ENCODE results near the gene COL25A1. TPM values are rescaled to one million over a fixed set of nuclear protein-coding genes. Genes with fewer than 3 reads are reported as not detected.

COL25A1 gene
- total RNA-seq, 1 donor from 2014 or later = 10.4 TPM

DNA sequence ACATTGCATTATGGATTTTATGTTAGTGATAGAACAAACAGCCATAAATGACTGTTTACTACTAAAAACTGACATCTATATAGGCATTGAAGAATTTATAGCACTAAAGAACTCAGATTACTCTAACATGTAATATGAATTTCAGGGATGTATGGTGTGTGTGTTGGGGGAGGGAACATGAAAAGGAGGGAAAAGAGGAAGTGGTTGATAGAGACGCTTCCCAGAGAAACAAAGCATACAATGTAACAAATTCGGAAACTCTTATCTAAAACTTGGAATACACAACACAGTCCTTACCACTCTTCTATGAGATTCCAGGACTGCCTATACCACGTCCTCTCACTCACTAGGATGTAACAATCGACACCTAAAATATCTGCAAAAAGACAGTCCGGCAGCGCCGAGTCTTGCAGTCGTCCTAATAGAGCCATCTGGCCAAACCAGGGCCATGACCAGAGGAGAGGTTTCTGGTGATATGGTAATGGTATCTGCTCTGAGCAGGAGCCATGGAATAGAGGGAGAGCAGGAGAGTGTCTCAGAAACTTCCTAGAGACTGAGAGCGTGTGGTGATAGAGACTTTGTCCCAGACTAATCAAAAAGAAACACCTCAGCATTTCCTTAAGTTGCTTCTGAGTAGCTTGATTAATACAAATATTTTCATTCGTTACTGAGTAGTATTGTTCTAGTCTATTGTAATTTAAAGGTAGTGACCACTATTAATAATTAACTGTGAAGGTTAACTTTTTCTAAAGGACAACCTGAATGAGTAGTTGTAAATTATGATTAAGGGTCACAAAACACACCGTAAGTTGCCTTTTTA lies 287.7 kb downstream of the COL25A1 start:
- H3K4me1 ChIP-seq (ENCODE audit: insufficient read depth, low read length) = no peaks in the 10 kb centered on the region
- Mint-ChIP-seq H3K27ac (ENCODE audit: unreplicated experiment) (no peak overlapping the region), H3K9me3 (ENCODE audit: unreplicated experiment) (peaks cover 4% of the 10 kb centered on the region), H3K36me3 (ENCODE audit: low read depth, unreplicated experiment) (no peaks in the 10 kb centered on the region), H3K4me1 (ENCODE audit: low read depth, unreplicated experiment) (peaks cover 20% of the 10 kb centered on the region), H3K27me3 (ENCODE audit: low read depth, unreplicated experiment) (no peaks in the 10 kb centered on the region), H3K4me3 (ENCODE audit: unreplicated experiment) (no peak overlapping the region)
- H3K9ac ChIP-seq (ENCODE audit: low read length) = no peak overlapping the region
- H2AFZ ChIP-seq (ENCODE audit: low read depth, low read length) = no peak overlapping the region
- no peak overlapping the region for H3K4me2 ChIP-seq (ENCODE audit: low read length)
- no peaks in the 10 kb centered on the region for H3K27me3 ChIP-seq (ENCODE audit: insufficient read depth, low read length)
- no peak for DNase-seq (ENCODE audit: low read depth)
- no peaks in the 10 kb centered on the region for H3K9me3 ChIP-seq (ENCODE audit: insufficient read depth, low read depth, low read length)
- H3K36me3 ChIP-seq (ENCODE audit: insufficient read depth, low read length) = no peaks in the 10 kb centered on the region
- H4K20me1 ChIP-seq (ENCODE audit: insufficient read depth, low read length) = no peaks in the 10 kb centered on the region
- no peaks in the 10 kb centered on the region for H3K79me2 ChIP-seq (ENCODE audit: insufficient read depth, low read length)
- no peak overlapping the region for H3K4me3 ChIP-seq (ENCODE audit: insufficient read depth, low read depth, low read length)
- no peak overlapping the region for H3K27ac ChIP-seq (ENCODE audit: low read depth, low read length)
- TF ChIP-seq, protein P1, sequence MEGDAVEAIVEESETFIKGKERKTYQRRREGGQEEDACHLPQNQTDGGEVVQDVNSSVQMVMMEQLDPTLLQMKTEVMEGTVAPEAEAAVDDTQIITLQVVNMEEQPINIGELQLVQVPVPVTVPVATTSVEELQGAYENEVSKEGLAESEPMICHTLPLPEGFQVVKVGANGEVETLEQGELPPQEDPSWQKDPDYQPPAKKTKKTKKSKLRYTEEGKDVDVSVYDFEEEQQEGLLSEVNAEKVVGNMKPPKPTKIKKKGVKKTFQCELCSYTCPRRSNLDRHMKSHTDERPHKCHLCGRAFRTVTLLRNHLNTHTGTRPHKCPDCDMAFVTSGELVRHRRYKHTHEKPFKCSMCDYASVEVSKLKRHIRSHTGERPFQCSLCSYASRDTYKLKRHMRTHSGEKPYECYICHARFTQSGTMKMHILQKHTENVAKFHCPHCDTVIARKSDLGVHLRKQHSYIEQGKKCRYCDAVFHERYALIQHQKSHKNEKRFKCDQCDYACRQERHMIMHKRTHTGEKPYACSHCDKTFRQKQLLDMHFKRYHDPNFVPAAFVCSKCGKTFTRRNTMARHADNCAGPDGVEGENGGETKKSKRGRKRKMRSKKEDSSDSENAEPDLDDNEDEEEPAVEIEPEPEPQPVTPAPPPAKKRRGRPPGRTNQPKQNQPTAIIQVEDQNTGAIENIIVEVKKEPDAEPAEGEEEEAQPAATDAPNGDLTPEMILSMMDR (IDR thresholded peaks at IDR 0.05; ENCODE audit: insufficient read depth, low read depth, low read length) = no peak
- no peak for TF ChIP-seq EZH2 (IDR thresholded peaks at IDR 0.05; ENCODE audit: insufficient read depth, low read length)
- FAIRE-seq = no peak

GRCh38 chr4:109012286-109012880 lies 290.1 kb downstream of the COL25A1 start:
- Histone ChIP-seq H3K27me3 (ENCODE audit: insufficient read depth, low read length) (no peaks in the 10 kb centered on the region), H3K79me2 (ENCODE audit: insufficient read depth, low read length) (no peaks in the 10 kb centered on the region), H3K9ac (ENCODE audit: low read length) (no peak overlapping the region), H2AFZ (ENCODE audit: low read depth, low read length) (no peak overlapping the region), H3K4me1 (ENCODE audit: insufficient read depth, low read length) (no peaks in the 10 kb centered on the region), H3K4me2 (ENCODE audit: low read length) (no peak overlapping the region), H3K4me3 (ENCODE audit: insufficient read depth, low read depth, low read length) (no peak overlapping the region), H4K20me1 (ENCODE audit: insufficient read depth, low read length) (no peaks in the 10 kb centered on the region), H3K27ac (ENCODE audit: low read depth, low read length) (no peak overlapping the region), H3K36me3 (ENCODE audit: insufficient read depth, low read length) (no peaks in the 10 kb centered on the region), H3K9me3 (ENCODE audit: insufficient read depth, low read depth, low read length) (no peaks in the 10 kb centered on the region)
- FAIRE-seq (no peak), DNase-seq (ENCODE audit: low read depth) (no peak)
- H3K4me3 Mint-ChIP-seq (ENCODE audit: unreplicated experiment) = no peak overlapping the region
- peaks cover 4% of the 10 kb centered on the region for H3K9me3 Mint-ChIP-seq (ENCODE audit: unreplicated experiment)
- peaks cover 22% of the 10 kb centered on the region for H3K4me1 Mint-ChIP-seq (ENCODE audit: low read depth, unreplicated experiment)
- H3K27me3 Mint-ChIP-seq (ENCODE audit: low read depth, unreplicated experiment) = no peaks in the 10 kb centered on the region
- H3K27ac Mint-ChIP-seq (ENCODE audit: unreplicated experiment) = no peak overlapping the region
- no peak for TF ChIP-seq EZH2 (IDR thresholded peaks at IDR 0.05; ENCODE audit: insufficient read depth, low read length)
- no peaks in the 10 kb centered on the region for H3K36me3 Mint-ChIP-seq (ENCODE audit: low read depth, unreplicated experiment)

GRCh38 chr4:109011241-109012026 lies 291.0 kb downstream of the COL25A1 start:
- Mint-ChIP-seq H3K4me1 (ENCODE audit: low read depth, unreplicated experiment) (peaks cover 22% of the 10 kb centered on the region), H3K36me3 (ENCODE audit: low read depth, unreplicated experiment) (no peaks in the 10 kb centered on the region), H3K4me3 (ENCODE audit: unreplicated experiment) (no peak overlapping the region), H3K27ac (ENCODE audit: unreplicated experiment) (no peak overlapping the region), H3K9me3 (ENCODE audit: unreplicated experiment) (peaks cover 4% of the 10 kb centered on the region), H3K27me3 (ENCODE audit: low read depth, unreplicated experiment) (no peaks in the 10 kb centered on the region)
- FAIRE-seq (no peak), DNase-seq (ENCODE audit: low read depth) (peak; percentile 33)
- TF ChIP-seq, protein P1 (IDR thresholded peaks at IDR 0.05; ENCODE audit: insufficient read depth, low read depth, low read length) = no peak
- no peak for TF ChIP-seq EZH2 (IDR thresholded peaks at IDR 0.05; ENCODE audit: insufficient read depth, low read length)
- no peaks in the 10 kb centered on the region for H3K9me3 ChIP-seq (ENCODE audit: insufficient read depth, low read depth, low read length)
- H3K27ac ChIP-seq (ENCODE audit: low read depth, low read length) = no peak overlapping the region
- no peak overlapping the region for H3K9ac ChIP-seq (ENCODE audit: low read length)
- no peak overlapping the region for H2AFZ ChIP-seq (ENCODE audit: low read depth, low read length)
- no peaks in the 10 kb centered on the region for H3K4me1 ChIP-seq (ENCODE audit: insufficient read depth, low read length)
- no peak overlapping the region for H3K4me2 ChIP-seq (ENCODE audit: low read length)
- H3K27me3 ChIP-seq (ENCODE audit: insufficient read depth, low read length) = no peaks in the 10 kb centered on the region
- no peaks in the 10 kb centered on the region for H3K36me3 ChIP-seq (ENCODE audit: insufficient read depth, low read length)
- H4K20me1 ChIP-seq (ENCODE audit: insufficient read depth, low read length) = no peaks in the 10 kb centered on the region
- H3K4me3 ChIP-seq (ENCODE audit: insufficient read depth, low read depth, low read length) = no peak overlapping the region
- H3K79me2 ChIP-seq (ENCODE audit: insufficient read depth, low read length) = no peaks in the 10 kb centered on the region

All from astrocyte (in vitro differentiated cells and primary cell).